Naive B cell (primary cell): ENCODE data around the gene ALLC. TPM values are rescaled to one million over a fixed set of nuclear protein-coding genes. Genes with fewer than 3 reads are reported as not detected.

Experiments
- ATAC-seq, 2 donors: fragments of 150-1000 bp; cut with Tn5 transposase; 2 replicates each; pipeline ENCODE4 v1.10.0; 2021; ENCODE audit warnings: low read depth in 2 of 2, mild to moderate bottlenecking in 2 of 2, moderate library complexity in 2 of 2
- DNase-seq: peaks from one replicate; pipeline ENCODE4 v3.0.0; 2022
- H3K27ac Mint-ChIP-seq, 6 donors: one replicate each; pipeline ENCODE4 v1.8.0; 2020 to 2022; ENCODE audit warnings: mild to moderate bottlenecking in 6 of 6, mixed read lengths in 6 of 6, moderate library complexity in 5 of 6, inconsistent platforms in 2 of 6
- H3K27me3 Mint-ChIP-seq, 3 donors: one replicate each; pipeline ENCODE4 v1.8.0; 2021 to 2022; ENCODE audit warnings: mixed read lengths in 3 of 3, mild to moderate bottlenecking in 1 of 3
- H3K36me3 Mint-ChIP-seq, 2 donors: one replicate each; pipeline ENCODE4 v1.8.0; 2020 to 2022; ENCODE audit warnings: mixed read lengths in 2 of 2, inconsistent platforms in 1 of 2, mild to moderate bottlenecking in 1 of 2
- H3K4me1 Mint-ChIP-seq, 3 donors: one replicate each; pipeline ENCODE4 v1.8.0; 2020 to 2022; ENCODE audit warnings: mixed read lengths in 3 of 3, inconsistent platforms in 1 of 3, mild to moderate bottlenecking in 1 of 3, moderate library complexity in 1 of 3
- H3K4me3 Mint-ChIP-seq, 8 donors: one replicate each; pipeline ENCODE4 v1.8.0; 2020 to 2022; ENCODE audit warnings: mild to moderate bottlenecking in 8 of 8, mixed read lengths in 8 of 8, moderate library complexity in 8 of 8, inconsistent platforms in 2 of 8
- H3K9me3 Mint-ChIP-seq, 7 donors: one replicate each; pipeline ENCODE4 v1.8.0; 2020 to 2022; ENCODE audit warnings: mixed read lengths in 7 of 7, mild to moderate bottlenecking in 5 of 7, inconsistent platforms in 2 of 7, moderate library complexity in 1 of 7
- polyA plus RNA-seq, 6 donors: library from polyadenylated mRNA; unstranded; fragments of 300-500 nt; fragmentation: Illumina TruSeq; gene quantifications; one replicate each; pipeline ENCODE4 v1.2.3, GENCODE V29; 2021; ENCODE audit warnings: low read depth in 6 of 6

ALLC gene
- polyA plus RNA-seq, 6 donors from 2014 or later, result not detected

DNA sequence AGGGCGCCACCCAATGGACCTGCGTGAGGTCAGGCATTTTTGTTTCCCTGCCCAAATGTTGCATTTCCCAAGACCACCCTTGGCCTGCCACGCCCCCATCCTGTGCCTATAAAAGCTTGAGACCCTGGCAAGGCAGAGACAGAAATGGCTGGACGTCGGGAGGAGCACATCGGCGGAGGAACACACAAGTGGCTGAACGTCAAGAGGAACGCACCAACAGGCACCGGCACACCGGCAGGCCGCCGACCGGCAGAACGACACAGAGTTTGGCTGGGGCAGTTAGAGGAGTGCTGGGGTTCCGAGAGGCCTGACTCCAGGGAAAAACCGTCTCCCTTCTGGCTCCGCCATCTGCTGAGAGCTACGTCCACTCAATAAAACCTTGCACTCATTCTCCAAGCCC lies 81.3 kb downstream of the ALLC start:
- Mint-ChIP-seq H3K27ac (no peak overlapping the region), H3K27me3 (peaks cover 0 to 11% (median 9%) of the 10 kb centered on the region in 3 donors)
- no peak for ATAC-seq

DNA sequence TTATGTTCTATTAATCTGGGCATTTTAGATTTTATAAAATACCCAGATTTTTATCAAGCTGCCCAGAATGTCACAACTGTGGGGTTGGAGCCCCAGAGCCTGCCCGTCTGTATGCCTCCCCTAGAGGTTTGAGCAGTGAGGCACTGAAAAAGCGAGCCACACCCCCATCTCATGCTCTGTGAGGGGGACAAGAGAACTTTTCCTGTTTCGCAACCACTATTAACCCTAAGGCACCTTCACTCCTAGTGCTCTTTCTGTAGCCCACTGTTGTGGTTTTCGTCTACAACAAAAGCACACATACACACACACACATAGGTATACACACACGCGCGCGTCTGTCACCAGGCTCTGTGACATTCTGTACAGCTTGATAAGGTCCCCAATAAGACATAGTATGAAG lies 83.4 kb downstream of the ALLC start:
- peaks cover 0 to 2% (median 0%) of the 10 kb centered on the region in 7 donors for H3K9me3 Mint-ChIP-seq
- ATAC-seq (no peak), DNase-seq (no peak)
- no peaks in the 10 kb centered on the region for H3K36me3 Mint-ChIP-seq
- no peaks in the 10 kb centered on the region for H3K4me1 Mint-ChIP-seq
- H3K27ac Mint-ChIP-seq, result no peak overlapping the region
- H3K27me3 Mint-ChIP-seq, result peaks cover 0 to 12% (median 9%) of the 10 kb centered on the region in 3 donors
- H3K4me3 Mint-ChIP-seq, result no peak overlapping the region

More for the DNA sequence above, 81.3 kb downstream of the ALLC start:
- Mint-ChIP-seq H3K4me1 (no peaks in the 10 kb centered on the region), H3K4me3 (no peak overlapping the region), H3K36me3 (no peaks in the 10 kb centered on the region), H3K9me3 (no peaks in the 10 kb centered on the region)
- DNase-seq, result no peak

DNA sequence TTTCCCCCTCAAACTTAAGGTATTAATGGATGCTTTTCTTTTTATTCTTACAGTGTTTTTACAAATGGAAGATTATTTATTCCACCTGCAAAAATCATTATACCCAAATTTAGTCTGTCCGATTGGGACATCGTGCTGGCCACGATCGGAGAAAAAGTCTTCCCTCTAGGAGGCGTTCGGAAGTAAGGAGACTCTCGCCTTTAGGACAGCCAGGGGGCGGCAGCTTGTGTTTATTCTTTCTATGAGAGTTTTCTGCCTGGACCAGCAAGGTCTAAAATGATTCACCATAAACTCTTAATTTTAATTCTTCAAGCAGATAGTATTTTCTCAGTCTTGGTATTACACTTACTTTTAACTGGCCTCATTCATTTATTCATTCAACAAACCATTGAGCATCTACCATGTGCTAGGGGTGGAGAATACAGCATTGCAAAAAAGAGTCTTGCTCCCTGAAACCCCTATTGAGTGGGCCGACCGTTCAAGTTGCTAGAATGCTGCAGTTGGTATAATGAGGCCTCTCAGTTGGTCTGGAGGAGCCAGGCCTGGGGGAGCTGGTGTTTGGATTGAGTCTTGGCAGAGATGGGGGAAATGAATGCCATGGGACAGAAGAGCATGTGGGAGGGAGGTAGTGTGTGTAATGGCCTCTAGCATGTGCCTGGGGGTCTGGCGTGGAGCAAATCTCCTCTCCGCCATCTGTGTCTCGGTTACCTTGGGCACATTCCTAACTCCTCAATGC lies 84.0 kb downstream of the ALLC start:
- Mint-ChIP-seq H3K4me1 (no peaks in the 10 kb centered on the region), H3K27me3 (peaks cover 0 to 12% (median 9%) of the 10 kb centered on the region in 3 donors), H3K36me3 (no peaks in the 10 kb centered on the region), H3K27ac (no peak overlapping the region), H3K9me3 (peaks cover 0 to 2% (median 0%) of the 10 kb centered on the region in 7 donors), H3K4me3 (no peak overlapping the region)
- ATAC-seq (no peak), DNase-seq (no peak)

DNA sequence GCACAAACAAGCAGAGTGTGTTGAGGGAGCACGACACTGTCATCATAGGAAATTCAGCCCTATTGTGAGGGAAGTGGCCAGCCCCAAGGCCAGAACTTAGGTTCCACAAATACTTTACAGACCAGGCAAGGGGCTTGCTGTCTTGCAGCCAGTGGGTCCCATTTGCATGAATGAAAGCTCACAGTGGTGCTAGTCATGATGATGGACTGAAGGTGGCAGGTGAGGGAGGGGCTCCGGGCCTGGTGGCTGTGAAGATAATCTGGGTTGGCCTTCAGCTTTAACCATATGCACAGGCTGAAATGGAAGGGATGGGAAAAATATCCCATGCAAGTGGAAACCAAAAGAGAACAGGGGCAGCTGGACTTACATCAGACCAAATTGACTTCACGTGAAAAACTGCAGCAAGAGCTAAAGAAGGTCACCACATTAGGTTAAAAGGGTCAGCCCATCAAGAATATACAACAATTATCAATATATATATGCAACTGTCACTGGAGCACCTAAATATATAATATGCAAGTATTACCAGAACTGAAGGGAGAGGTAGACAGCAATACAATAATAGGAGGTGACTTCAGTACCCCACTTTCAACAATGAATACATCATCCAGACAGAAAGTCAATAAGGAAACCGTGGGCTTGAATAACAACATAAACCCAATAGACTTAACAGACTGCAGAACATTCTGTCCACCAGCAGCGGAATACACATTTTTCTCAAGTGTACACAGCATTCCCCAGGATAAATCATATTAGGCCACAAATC lies 84.9 kb downstream of the ALLC start:
- H3K4me1 Mint-ChIP-seq, result no peaks in the 10 kb centered on the region
- no peak overlapping the region for H3K4me3 Mint-ChIP-seq
- H3K27ac Mint-ChIP-seq, result no peak overlapping the region
- no peaks in the 10 kb centered on the region for H3K36me3 Mint-ChIP-seq
- peaks cover 0 to 14% (median 12%) of the 10 kb centered on the region in 3 donors for H3K27me3 Mint-ChIP-seq
- peaks cover 0 to 2% (median 0%) of the 10 kb centered on the region in 7 donors for H3K9me3 Mint-ChIP-seq
- ATAC-seq (no peak), DNase-seq (no peak)

DNA sequence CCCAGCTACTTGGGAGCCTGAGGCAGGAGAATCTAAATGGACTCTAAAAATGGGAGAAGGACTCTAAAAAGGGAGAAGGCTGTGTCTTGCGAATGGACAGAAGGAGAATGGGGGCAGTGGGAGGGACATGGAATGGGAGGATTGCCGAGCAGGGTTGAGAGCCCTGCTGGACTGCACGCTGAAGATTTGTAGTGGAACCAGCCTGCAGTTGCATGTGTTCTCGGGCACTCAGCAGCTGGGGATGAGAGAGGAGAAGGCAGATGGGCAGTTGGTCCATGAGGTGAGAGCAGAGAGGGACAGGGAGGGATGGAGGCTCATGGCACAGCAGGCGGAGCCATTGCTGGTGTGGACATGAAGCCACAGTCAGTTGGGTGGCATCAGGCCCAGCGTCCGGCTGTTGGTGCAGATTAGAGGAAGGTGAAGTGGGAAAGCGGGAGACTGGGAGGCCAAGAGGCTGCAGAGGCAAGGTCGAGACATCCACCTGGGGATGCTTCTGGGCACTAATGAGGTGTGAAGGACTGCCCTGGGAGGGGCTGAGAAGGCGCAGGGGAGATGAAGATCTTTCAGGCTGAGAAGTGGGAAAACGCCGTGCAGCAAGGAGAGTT lies 86.1 kb downstream of the ALLC start:
- Mint-ChIP-seq H3K27ac (no peak overlapping the region), H3K4me3 (no peak overlapping the region), H3K36me3 (no peaks in the 10 kb centered on the region), H3K9me3 (peaks cover 0 to 2% (median 0%) of the 10 kb centered on the region in 7 donors), H3K27me3 (peaks cover 0 to 16% (median 12%) of the 10 kb centered on the region in 3 donors), H3K4me1 (no peaks in the 10 kb centered on the region)
- no peak for DNase-seq
- ATAC-seq, result no peak

DNA sequence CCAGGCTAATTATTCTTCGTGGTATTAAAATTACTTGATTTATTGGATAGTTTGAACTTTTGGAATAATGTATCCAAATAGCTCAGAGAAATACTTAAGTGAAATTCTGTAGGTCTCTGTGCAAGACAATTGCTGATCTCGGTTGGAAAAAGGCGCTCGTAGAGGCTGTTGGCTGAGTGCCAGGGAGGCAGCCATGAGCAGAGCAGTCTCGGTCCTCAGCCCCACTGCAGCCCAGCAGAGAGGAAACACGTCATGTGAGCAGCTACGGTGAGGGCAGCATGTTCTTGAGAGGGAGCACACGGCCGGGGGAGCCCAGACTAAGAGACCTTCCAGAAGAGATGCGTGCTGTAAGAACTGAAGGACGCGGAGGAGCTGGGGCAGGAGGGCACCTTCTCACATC lies 87.9 kb downstream of the ALLC start:
- H3K9me3 Mint-ChIP-seq, result peaks cover 0 to 2% (median 0%) of the 10 kb centered on the region in 7 donors
- no peaks in the 10 kb centered on the region for H3K4me1 Mint-ChIP-seq
- H3K27ac Mint-ChIP-seq, result no peak overlapping the region
- no peak for DNase-seq
- peaks cover 0 to 30% (median 12%) of the 10 kb centered on the region in 3 donors for H3K27me3 Mint-ChIP-seq
- H3K36me3 Mint-ChIP-seq, result no peaks in the 10 kb centered on the region
- ATAC-seq, result no peak
- no peak overlapping the region for H3K4me3 Mint-ChIP-seq

DNA sequence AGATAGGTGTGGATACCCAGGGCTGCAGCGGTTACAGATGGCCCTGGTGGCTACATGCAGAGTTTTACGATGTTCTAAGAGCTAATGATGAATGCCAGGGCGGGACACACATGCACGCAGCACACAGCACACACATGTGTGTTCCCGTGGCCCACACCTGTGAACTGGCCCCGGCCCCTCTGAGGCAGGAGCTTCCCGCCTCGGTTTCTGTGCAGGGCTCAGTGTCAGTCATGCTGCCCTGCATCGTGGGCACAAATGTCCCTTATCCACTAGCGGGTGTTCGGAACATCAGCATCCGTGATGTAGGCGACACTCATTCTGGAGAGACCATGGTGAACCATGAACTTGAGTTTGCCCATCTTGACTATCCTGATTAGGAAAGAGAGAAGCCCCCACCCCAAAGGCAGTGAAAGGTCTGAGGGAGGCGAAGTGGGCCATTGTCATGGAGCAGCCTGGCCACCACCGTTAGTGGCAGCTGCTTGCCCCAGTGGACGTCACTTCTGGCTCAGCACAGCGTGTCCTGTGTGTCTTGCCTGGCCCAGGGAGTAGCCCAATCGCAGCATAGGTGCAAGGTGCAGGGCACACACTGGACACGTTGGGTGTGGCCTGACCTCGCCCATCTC lies 89.1 kb downstream of the ALLC start:
- Mint-ChIP-seq H3K9me3 (peaks cover 0 to 2% (median 0%) of the 10 kb centered on the region in 7 donors), H3K27ac (no peak overlapping the region), H3K36me3 (no peaks in the 10 kb centered on the region), H3K4me1 (no peaks in the 10 kb centered on the region), H3K4me3 (no peak overlapping the region), H3K27me3 (peaks cover 0 to 34% (median 16%) of the 10 kb centered on the region in 3 donors)
- DNase-seq, result no peak
- ATAC-seq, result no peak

DNA sequence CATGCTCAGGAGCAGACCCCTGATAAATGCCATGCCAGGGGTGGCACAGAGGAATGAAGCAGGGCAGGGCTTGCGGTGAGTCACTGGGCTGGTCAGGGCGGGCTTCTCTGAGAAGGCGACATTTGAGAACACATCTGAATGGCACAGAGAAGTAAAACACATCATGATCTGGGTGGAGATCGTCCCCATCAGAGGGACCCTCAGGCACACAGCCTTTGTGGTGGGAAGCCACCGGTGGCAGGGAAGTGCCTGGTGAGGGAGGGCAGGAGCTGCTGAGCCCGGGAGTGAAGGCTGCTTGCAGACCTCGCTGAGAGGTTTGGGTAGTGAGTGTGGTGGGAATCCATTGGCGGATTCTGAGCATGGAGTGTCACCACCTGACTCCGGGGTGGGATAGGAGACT lies 89.8 kb downstream of the ALLC start:
- no peak overlapping the region for H3K27ac Mint-ChIP-seq
- no peaks in the 10 kb centered on the region for H3K36me3 Mint-ChIP-seq
- peaks cover 0 to 2% (median 0%) of the 10 kb centered on the region in 7 donors for H3K9me3 Mint-ChIP-seq
- no peaks in the 10 kb centered on the region for H3K4me1 Mint-ChIP-seq
- H3K4me3 Mint-ChIP-seq, result peak overlapping the region in 1 of 8 donors; percentile 38
- DNase-seq (no peak), ATAC-seq (no peak)
- peaks cover 0 to 29% (median 12%) of the 10 kb centered on the region in 3 donors for H3K27me3 Mint-ChIP-seq

DNA sequence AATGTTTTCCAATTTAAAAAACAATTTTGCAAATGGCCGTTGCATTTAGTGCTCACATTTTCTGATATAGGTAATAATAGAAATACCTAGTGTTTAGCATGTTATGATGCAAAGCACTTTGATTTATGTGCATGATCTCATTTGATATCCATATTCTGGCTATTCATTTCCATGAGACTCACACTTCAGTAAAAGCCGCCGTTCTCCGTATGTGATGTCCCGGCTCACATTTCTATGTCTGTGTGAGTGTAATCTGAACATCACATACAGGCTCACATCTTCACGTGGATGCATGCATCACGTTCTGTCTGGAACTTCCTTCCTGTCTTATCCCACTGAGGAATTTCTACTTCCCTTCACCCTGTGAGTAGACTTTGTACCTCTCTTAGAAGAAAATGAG lies 91.2 kb downstream of the ALLC start:
- Mint-ChIP-seq H3K36me3 (no peaks in the 10 kb centered on the region), H3K4me1 (no peaks in the 10 kb centered on the region), H3K4me3 (no peak overlapping the region), H3K9me3 (peaks cover 0 to 2% (median 0%) of the 10 kb centered on the region in 7 donors), H3K27me3 (peaks cover 0 to 29% (median 8%) of the 10 kb centered on the region in 3 donors), H3K27ac (no peak overlapping the region)
- no peak for ATAC-seq
- DNase-seq, result no peak

DNA sequence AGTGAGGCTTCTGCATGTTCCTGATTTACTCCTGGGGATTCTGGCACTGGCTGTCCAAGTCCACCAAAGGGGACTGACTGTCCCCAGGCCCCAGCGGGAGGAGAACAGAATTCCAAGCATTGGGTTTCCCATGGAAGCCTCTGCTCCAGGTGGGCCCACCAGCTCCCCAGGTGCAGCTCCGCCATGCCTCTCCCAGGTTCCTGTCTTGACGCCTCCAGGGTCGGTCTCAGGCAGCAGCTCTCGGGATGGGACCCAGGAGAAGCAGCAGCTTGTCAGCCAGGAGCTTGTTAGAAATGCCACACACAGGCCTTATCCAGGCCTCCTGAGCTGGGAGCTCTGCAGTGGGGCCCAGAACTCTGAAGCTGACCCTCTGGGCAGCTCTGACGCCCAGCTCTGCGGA lies 93.3 kb downstream of the ALLC start:
- H3K4me1 Mint-ChIP-seq, result no peaks in the 10 kb centered on the region
- H3K27ac Mint-ChIP-seq, result no peak overlapping the region
- H3K9me3 Mint-ChIP-seq, result peaks cover 0 to 4% (median 0%) of the 10 kb centered on the region in 7 donors
- DNase-seq, result no peak
- H3K36me3 Mint-ChIP-seq, result no peaks in the 10 kb centered on the region
- peaks cover 0 to 29% (median 6%) of the 10 kb centered on the region in 3 donors for H3K27me3 Mint-ChIP-seq
- H3K4me3 Mint-ChIP-seq, result no peak overlapping the region
- ATAC-seq, result no peak

DNA sequence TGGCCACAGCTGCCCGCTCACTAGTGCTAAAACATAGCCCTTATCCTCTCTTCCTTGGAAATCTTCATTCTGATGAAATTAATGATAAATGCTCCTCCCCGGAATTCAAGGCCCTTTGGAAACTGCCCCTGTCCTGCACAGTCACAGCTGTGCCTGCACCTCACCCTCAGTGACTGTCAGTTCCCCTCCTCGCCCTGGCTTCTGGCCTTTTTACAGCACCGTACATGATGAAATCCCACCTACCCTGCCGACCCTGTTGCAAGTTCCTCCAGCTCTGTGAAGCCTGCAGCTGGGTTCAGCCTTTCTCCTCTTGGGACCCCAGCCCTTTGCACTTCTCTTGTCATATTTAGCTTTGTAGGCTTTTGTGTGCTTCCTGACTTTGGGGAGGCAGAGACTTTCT lies 93.8 kb downstream of the ALLC start:
- no peaks in the 10 kb centered on the region for H3K36me3 Mint-ChIP-seq
- no peak overlapping the region for H3K4me3 Mint-ChIP-seq
- no peak for ATAC-seq
- peak overlapping the region in 1 of 6 donors; percentile 57 for H3K27ac Mint-ChIP-seq
- H3K27me3 Mint-ChIP-seq, result peaks cover 0 to 29% (median 6%) of the 10 kb centered on the region in 3 donors
- no peak for DNase-seq
- peaks cover 0 to 4% (median 0%) of the 10 kb centered on the region in 7 donors for H3K9me3 Mint-ChIP-seq
- H3K4me1 Mint-ChIP-seq, result no peaks in the 10 kb centered on the region
